ENCODE data around the gene STAT2.

DNA sequence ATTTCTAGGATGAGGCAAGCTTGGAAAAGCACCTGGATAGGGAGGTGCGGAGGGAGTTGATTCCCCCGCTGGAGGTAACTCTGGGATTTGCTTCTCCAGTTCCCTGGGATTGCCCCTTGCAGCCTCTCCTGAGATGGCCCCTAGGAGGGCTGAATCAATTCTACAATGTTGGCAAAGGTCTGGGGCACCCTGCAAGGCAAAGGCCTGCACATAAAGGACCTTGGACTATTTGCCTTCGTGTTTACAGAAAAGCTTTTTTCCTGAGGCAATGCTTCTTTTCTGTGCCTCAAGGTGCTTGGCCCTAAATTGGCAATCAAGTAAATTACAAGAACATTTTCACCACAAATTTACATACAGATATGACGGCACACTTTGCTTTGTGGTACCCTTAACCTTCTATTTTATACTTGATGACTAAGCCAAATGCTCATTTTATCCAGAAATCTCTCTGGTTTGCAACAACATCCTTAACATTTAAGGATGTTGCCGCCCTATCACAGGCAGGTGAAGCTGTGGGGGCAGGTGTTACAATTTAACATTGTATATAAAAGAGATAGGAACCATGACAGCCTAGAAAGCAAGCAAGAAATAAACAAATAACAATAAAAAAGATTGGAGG is 49.0 kb upstream of the STAT2 start:
- TF ChIP-seq, protein P1, sequence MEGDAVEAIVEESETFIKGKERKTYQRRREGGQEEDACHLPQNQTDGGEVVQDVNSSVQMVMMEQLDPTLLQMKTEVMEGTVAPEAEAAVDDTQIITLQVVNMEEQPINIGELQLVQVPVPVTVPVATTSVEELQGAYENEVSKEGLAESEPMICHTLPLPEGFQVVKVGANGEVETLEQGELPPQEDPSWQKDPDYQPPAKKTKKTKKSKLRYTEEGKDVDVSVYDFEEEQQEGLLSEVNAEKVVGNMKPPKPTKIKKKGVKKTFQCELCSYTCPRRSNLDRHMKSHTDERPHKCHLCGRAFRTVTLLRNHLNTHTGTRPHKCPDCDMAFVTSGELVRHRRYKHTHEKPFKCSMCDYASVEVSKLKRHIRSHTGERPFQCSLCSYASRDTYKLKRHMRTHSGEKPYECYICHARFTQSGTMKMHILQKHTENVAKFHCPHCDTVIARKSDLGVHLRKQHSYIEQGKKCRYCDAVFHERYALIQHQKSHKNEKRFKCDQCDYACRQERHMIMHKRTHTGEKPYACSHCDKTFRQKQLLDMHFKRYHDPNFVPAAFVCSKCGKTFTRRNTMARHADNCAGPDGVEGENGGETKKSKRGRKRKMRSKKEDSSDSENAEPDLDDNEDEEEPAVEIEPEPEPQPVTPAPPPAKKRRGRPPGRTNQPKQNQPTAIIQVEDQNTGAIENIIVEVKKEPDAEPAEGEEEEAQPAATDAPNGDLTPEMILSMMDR (IDR thresholded peaks at IDR 0.05) = no peak
- no peak for TF ChIP-seq POLR2A (IDR thresholded peaks at IDR 0.05)
